ENCODE results near the gene UBD. TPM values are rescaled to one million over a fixed set of nuclear protein-coding genes. Genes with fewer than 3 reads are reported as not detected.

The UBD gene
- total RNA-seq, 1 donor, result not detected

DNA sequence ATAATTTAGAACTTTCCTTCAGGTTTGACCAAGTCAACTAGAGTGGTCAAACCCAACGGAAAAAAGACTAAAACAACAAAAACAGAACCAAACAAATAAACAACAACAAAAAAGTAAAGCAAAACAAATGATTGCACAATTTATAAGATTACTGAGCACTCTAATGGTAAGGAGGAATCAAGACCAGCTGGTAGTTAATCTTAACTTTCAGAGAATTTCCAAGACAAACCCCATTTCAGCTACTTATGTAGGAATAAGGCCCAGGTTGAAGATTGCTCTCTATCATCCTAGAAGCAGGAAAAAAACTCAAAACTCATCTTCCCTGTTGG is 34.3 kb downstream of the UBD start:
- H3K4me3 ChIP-seq (ENCODE audit: low read depth, low read length), result no peak overlapping the region
- TF ChIP-seq CTCF (IDR thresholded peaks at IDR 0.05; ENCODE audit: insufficient read depth, low read length), result no peak
- no peak for DNase-seq (ENCODE audit: low read depth)

- no peak for TF ChIP-seq CTCF (IDR thresholded peaks at IDR 0.05; ENCODE audit: insufficient read depth, low read length)
- no peak for DNase-seq (ENCODE audit: low read depth)
- H3K4me3 ChIP-seq (ENCODE audit: low read depth, low read length), result no peak overlapping the region
Measured at GRCh38 chr6:29524444-29525310, 34.9 kb downstream of the UBD start.

DNA sequence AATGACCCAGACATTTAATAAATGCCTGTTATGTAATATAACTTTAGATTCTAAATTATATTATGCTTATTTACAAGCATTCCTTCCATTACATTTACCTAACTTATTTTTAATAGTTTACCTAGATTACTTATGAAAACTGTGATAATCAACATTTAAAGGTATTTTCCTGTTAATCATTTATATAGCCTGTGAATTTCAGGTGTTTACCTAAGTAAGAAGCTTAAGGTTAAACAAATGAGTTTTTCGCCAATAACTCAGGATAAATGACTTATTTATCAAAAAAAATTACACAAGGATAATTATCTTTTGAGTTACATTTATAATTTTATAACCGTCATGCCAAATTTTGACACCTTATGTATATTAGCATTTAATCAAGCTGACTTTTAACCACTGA is 35.5 kb downstream of the UBD start:
- H3K4me3 ChIP-seq (ENCODE audit: low read depth, low read length), result no peak overlapping the region
- TF ChIP-seq CTCF (IDR thresholded peaks at IDR 0.05; ENCODE audit: insufficient read depth, low read length), result no peak
- DNase-seq (ENCODE audit: low read depth), result no peak

GRCh38 chr6:29522227-29522626 is 37.3 kb downstream of the UBD start:
- TF ChIP-seq CTCF (IDR thresholded peaks at IDR 0.05; ENCODE audit: insufficient read depth, low read length), result no peak
- no peak for DNase-seq (ENCODE audit: low read depth)

GRCh38 chr6:29521006-29521680 is 38.4 kb downstream of the UBD start:
- no peak overlapping the region for H3K4me3 ChIP-seq (ENCODE audit: low read depth, low read length)
- no peak for DNase-seq (ENCODE audit: low read depth)
- no peak for TF ChIP-seq CTCF (IDR thresholded peaks at IDR 0.05; ENCODE audit: insufficient read depth, low read length)

More at GRCh38 chr6:29522227-29522626, 37.3 kb downstream of the UBD start:
- no peak overlapping the region for H3K4me3 ChIP-seq (ENCODE audit: low read depth, low read length)

DNA sequence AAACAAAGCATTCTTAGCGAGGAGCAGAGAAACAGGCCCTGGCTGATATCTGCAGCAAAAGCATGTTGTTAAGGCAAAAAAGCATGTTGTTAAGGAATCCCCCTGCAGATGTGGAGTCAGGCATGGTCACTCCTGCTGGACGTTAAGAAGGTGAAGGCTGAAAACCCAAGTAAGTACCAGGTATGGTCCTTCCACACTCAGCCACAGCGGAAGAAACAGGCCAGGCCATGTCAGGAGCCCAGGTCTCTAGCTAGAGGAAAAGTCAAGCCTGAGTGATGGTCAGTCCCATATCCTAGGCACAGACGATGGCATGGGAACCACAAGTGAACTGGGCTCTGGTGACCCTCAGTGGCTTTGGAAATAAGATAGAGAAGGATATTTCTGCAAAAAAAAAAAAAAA is 39.3 kb downstream of the UBD start:
- TF ChIP-seq CTCF (IDR thresholded peaks at IDR 0.05; ENCODE audit: insufficient read depth, low read length), result no peak

More for the DNA sequence above, 39.3 kb downstream of the UBD start:
- DNase-seq (ENCODE audit: low read depth), result no peak
- no peak overlapping the region for H3K4me3 ChIP-seq (ENCODE audit: low read depth, low read length)
